Mucosa of descending colon (tissue), 3 donors: Measurements from ENCODE around the gene FGGY. TPM values are rescaled to one million over a fixed set of nuclear protein-coding genes. Genes with fewer than 3 reads are reported as not detected.
A peak's percentile ranks its signal among the peaks of the same experiment; 100 is the strongest.

Experiments
- ATAC-seq: fragments of 200-7000 bp; cut with Tn5 transposase; one replicate; pipeline ENCODE4 v1.9.1; 2020; ENCODE audit warnings: mild to moderate bottlenecking, moderate library complexity
- DNase-seq, 3 donors: peaks; one replicate each; pipeline ENCODE4 v3.0.0-alpha.2; 2020
- H3K36me3 ChIP-seq: fragments of 200-600 bp; one replicate; pipeline ENCODE4 v1.8.0; 2021; ENCODE audit warnings: low read depth, mild to moderate bottlenecking
- H3K4me1 ChIP-seq: fragments of 200-600 bp; one replicate; pipeline ENCODE4 v1.8.0; 2021; ENCODE audit warnings: low read depth, mild to moderate bottlenecking
- H3K4me3 ChIP-seq: fragments of 200-600 bp; one replicate; pipeline ENCODE4 v1.8.0; 2021; ENCODE audit warnings: mild to moderate bottlenecking
- H3K9me3 ChIP-seq: fragments of 200-600 bp; one replicate; pipeline ENCODE4 v1.8.0; 2021; ENCODE audit warnings: mild to moderate bottlenecking
- CTCF ChIP-seq: fragments of 200-600 bp; IDR thresholded peaks from one replicate; pipeline ENCODE4 v1.8.0; 2022; ENCODE audit warnings: antibody characterized with exemption, mild to moderate bottlenecking
- intact Hi-C, 2 donors: fragments of 100-400 bp; cut with DNase I in 1 of 2; cut with micrococcal nuclease in 1 of 2; formaldehyde crosslinking; loops; one replicate each; pipeline versions ENCODE4 v1.11.0 to v1.11.1; 2022; cut with DNase I, micrococcal nuclease
- total RNA-seq, 3 donors: library from RNA; stranded (reverse); fragmentation: NEBNext Ultra II Directional in 2 of 3; extraction: Animal tissue kit (Norgen Biotek cat#: 25700) in 2 of 3; gene quantifications; one replicate each; pipeline versions ENCODE4 v1.2.1 to v1.2.4, GENCODE V29; 2021 to 2023
- donor health status: DM: no; HTN: no; CAD: no; lungs with moderate emphysema.
- donor health status: DM: no; HTN: no; CAD: no.
- donor health status: DM: no; HTN: yes; CAD: no.

FGGY gene
- total RNA-seq, 3 donors from 2014 or later = 25.2 to 38.3 (median 36.6) TPM

GRCh38 chr1:59592924-59593323, 296.0 kb downstream of the FGGY start:
- DNase-seq (no peak), ATAC-seq (no peak)
- TF ChIP-seq CTCF = no peak
- Histone ChIP-seq H3K4me1 (peaks cover 25% of the 10 kb centered on the region), H3K36me3 (no peaks in the 10 kb centered on the region), H3K9me3 (no peaks in the 10 kb centered on the region), H3K4me3 (no peak overlapping the region)
- intact Hi-C loops = no loop called here

- intact Hi-C loops = no loop called here
- TF ChIP-seq CTCF = no peak
- peak; percentile 83 for ATAC-seq
- H3K4me3 ChIP-seq = no peak overlapping the region
- DNase-seq = peak in 2 of 3 donors; percentile 35 to 37
- H3K4me1 ChIP-seq = peaks cover 25% of the 10 kb centered on the region
- H3K9me3 ChIP-seq = no peaks in the 10 kb centered on the region
- no peaks in the 10 kb centered on the region for H3K36me3 ChIP-seq
These were observed 297.2 kb downstream of the FGGY start for GRCh38 chr1:59593798-59594790.

GRCh38 chr1:59595774-59596173, 298.9 kb downstream of the FGGY start:
- ATAC-seq = peak; percentile 46
- Histone ChIP-seq H3K36me3 (no peaks in the 10 kb centered on the region), H3K9me3 (no peaks in the 10 kb centered on the region), H3K4me1 (peaks cover 25% of the 10 kb centered on the region), H3K4me3 (no peak overlapping the region)
- intact Hi-C loops = no loop called here
- no peak for DNase-seq
- no peak for TF ChIP-seq CTCF

GRCh38 chr1:59596432-59596831, 299.5 kb downstream of the FGGY start:
- Histone ChIP-seq H3K36me3 (no peaks in the 10 kb centered on the region), H3K9me3 (no peaks in the 10 kb centered on the region), H3K4me1 (peaks cover 25% of the 10 kb centered on the region), H3K4me3 (no peak overlapping the region)
- no peak for DNase-seq
- peak; percentile 55 for ATAC-seq
- TF ChIP-seq CTCF = no peak
- intact Hi-C loops = no loop called here

GRCh38 chr1:59596956-59597355, 300.1 kb downstream of the FGGY start:
- H3K4me1 ChIP-seq = peaks cover 25% of the 10 kb centered on the region
- H3K36me3 ChIP-seq = no peaks in the 10 kb centered on the region
- ATAC-seq = no peak
- no peak for DNase-seq
- no peak for TF ChIP-seq CTCF
- no peak overlapping the region for H3K4me3 ChIP-seq
- intact Hi-C loops = no loop called here
- no peaks in the 10 kb centered on the region for H3K9me3 ChIP-seq
